OCI-LY3 (cell line): ENCODE measurements around the gene UMODL1.

ENCODE experiments used
- CTCF ChIP-seq: fragments of 200-600, 300-600 bp; sonication (generic); IDR thresholded peaks from 2 replicates; pipeline ENCODE4 v1.5.1; 2014; ENCODE audit warnings: antibody characterized with exemption, low read length, low read depth
- EZH2phosphoT487 ChIP-seq: fragments of 200-600 bp; shearing (Covaris generic); IDR thresholded peaks from 2 replicates; pipeline ENCODE4 v1.6.1; 2018; ENCODE audit warnings: antibody characterized with exemption, mixed run types, low read depth

GRCh38 chr21:42120101-42120902 is 49.2 kb downstream of the UMODL1 start:
- no peak for TF ChIP-seq CTCF
- no peak for TF ChIP-seq EZH2phosphoT487
